ELF-1 (cell line): ENCODE measurements around the gene KANK3.
"Not testable (repeated sequence)": the region's sequence is repeated elsewhere in the genome, so short reads cannot be mapped to it uniquely, and the experiment has no call there.

Source experiments
- DNase-seq: peaks from one replicate; pipeline ENCODE4 v3.0.0-alpha.2; 2016; ENCODE audit warnings: low read depth, low spot score

The KANK3 gene

DNA sequence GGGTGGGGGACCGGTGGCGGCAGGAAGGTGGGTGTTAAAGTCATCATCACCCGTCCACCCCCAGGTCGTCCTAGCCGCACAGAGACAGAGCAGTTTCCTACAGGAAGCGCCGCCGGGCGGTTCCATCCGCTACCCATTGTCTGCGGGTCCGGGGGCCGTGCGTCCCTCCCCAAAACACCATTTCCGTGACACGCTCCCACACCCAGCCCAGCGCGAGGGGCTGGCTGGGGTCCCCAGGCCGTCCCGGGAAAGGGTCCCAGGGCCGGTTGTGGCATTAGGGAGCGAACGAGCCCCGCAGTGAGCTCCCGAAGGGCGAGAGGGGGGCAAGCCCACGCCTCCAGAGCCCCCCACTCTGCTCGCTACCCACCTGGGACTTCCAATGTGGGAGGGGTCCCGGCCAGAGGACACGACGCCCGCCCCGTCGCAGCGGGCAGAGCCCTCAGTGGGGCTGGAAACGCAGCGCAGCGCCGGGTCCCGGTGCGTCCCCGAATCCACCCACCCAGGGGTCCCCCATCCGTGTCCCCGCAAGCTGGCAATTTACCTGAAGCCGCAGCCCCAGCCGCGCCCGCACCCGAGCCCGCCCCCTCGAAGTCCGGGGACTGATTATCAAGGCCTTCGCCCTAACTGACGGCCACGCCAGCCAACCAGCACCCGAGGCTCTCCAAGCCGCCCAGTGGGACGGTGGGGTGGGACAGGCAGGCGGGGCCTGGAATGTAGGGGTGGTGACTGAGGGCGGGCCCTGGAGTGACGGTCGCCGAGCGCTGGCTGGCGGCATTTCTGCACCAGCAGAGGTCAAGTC, at the start of gene KANK3:
Gene KANK3, minus strand, starts transcription at position 579 of the 799 bp plus-strand sequence. CDS start 5,434 bp downstream, outside the sequence.
- DNase-seq = peak; percentile 96

GRCh38 chr19:8392017-8392591, 49.0 kb upstream of the KANK3 start:
- no peak for DNase-seq

- DNase-seq = no peak
Observed at GRCh38 chr19:8391198-8392016, 48.3 kb upstream of the KANK3 start.

- DNase-seq = peak; percentile 88
Observed at GRCh38 chr19:8390617-8390981, 47.5 kb upstream of the KANK3 start.

GRCh38 chr19:8389891-8390616, 47.0 kb upstream of the KANK3 start, which contains the start of gene RAB11B:
Gene RAB11B, plus strand, starts transcription at chr19:8390360. Its CDS starts 57 bp downstream, at chr19:8390417.
- peak; percentile 100 for DNase-seq

DNA sequence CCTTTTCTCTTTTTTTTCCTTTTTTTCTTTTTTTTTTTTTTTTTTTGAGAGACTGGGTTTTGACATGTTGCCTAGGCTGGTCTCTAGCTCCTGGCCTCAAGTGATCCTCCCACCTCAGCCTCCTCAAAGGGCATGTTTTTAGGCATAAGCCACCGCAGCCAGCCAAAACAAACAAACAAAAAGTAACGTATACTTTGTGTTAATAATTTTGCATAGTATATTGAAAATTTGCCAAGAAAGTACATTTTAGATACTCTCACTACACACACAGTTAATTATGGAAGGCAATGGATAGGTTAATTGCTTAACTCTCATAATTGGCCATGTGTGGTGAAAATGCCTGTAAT, 45.5 kb upstream of the KANK3 start:
- DNase-seq = no peak

DNA sequence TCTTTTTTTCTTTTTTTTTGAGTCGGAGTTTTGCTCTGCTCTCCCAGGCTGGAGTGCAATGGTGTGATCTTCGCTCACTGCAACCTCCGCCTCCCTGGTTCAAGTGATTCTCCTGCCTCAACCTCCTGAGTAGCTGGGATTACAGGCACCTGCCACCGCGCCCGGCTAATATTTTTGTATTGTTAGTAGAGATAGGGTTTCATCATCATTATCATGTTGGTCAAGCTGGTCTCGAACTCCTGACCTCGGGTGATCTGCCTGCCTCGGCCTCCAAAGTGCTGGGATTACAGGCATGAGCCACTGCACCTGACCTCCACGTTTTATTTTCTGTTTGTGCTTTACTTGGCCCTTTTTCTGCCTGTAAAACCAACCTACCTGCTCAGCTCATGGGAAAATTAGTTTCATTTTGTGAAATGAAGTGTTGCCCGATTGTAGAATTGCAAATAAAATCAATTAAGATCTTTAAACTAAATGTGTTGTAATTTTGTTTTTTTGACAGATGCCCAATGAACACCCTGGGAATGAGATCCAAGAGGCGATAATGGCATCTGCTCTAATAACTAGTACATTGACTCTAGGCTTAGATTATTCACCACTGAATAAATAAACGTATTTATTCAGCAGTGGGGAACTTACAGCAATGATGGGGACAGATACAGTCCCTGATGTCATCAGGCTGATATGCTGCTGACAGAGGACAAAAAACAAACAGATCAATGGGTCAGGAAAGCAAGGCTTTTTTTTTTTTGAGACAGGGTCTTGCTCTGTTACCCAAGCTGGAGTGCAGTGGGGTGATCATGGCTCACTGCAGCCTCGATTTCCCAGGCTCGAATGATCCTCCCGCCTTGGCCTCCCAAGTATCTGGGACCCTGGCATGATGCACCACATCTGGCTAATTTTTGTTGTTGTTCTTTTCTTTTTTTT, 44.9 kb upstream of the KANK3 start:
- no peak for DNase-seq

- no peak for DNase-seq
Observed at GRCh38 chr19:8386990-8387389, 43.9 kb upstream of the KANK3 start.

DNA sequence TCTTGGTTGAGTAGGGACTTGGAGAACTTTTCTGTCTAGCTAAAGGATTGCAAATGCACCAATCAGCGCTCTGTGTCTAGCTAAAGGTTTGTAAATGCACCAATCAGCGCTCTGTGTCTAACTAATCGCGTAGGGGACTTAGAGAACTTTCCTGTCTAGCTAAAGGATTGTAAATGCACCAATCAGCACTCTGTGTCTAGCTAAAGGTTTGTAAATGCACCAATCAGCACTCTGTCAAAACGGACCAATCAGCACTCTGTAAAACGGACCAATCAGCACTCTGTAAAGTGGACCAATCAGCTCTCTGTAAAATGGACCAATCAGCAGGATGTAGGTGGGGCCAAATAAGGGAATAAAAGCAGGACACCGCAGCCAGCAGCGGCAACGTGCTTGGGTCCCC, 43.4 kb upstream of the KANK3 start:
- not testable (repeated sequence) for DNase-seq

DNA sequence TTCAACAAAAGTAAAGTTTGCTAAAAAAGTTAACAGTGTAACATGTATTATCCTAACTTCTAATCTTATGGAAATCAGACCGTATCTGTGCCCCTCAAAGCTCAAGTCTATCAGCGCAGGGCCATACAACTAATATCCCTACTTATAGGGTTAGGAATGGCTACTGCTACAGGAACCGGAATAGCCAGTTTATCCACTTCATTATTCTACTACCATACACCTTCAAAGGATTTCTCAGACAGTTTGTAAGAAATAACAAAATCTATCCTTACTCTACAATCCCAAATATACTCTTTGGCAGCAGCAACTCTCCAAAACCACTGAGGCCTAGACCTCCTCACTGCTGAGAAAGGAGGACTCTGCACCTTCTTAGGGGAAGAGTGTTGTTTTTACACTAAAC, 42.5 kb upstream of the KANK3 start:
- DNase-seq = not testable (repeated sequence)

DNA sequence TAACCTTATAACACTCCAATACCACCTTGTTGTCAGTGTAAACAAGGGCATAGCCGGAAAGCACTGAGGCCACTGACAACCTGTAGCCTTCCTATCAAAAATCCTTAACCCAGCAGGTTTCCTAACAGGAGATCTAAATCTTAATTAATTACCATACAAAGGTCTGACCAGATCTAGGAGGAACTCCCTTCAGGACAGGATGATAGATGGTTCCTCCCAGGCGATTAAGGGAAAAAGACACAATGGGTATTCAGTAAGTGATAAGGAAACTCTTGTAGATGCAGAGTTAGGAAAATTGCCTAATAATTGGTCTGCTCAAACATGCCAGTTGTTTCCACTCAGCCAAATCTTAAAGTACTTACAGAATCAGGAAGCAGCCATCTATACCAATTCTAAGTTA, 42.0 kb upstream of the KANK3 start:
- not testable (repeated sequence) for DNase-seq

GRCh38 chr19:8384569-8384968, 41.5 kb upstream of the KANK3 start:
- not testable (repeated sequence) for DNase-seq

- DNase-seq = not testable (repeated sequence)
Observed at GRCh38 chr19:8379156-8379891, 36.3 kb upstream of the KANK3 start.

DNA sequence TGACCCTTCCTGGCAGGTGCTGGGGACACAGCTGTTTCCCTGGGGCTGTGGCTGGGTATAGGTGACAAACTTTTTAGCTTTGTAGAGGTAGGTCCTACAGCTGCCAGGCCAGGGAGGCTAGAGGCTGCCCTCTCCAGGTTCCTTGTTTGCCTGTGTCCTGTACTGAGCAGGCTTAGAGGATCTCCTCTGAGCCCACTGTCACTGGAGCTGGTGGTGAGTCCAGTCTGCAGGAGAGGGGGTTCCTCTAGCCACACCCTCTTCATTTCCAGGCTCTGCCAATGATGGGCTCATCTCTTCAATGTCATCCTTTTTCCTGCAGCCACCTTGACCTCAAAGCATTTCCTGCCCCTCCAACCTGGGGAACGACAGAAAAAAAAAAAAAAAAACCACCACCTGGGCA, 34.5 kb upstream of the KANK3 start:
- no peak for DNase-seq

DNA sequence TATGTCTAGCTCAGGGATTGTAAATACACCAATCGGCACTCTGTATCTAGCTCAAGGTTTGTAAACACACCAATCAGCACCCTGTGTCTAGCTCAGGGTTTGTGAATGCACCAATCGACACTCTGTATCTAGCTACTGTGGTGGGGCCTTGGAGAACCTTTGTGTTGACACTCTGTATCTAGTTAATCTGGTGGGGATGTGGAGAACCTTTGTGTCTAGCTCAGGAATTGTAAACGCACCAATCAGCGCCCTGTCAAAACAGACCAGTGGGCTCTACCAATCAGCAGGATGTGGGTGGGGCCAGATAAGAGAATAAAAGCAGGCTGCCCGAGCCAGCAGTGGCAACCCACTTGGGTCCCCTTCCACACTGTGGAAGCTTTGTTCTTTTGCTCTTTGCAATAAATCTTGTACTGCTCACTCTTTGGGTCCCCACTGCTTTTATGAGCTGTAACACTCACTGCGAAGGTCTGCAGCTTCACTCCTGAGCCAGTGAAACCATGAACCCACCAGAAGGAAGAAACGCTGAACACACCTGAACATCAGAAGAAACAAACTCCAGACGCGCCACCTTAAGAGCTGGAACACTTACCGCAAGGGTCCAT, 33.4 kb upstream of the KANK3 start:
- DNase-seq = not testable (repeated sequence)

- DNase-seq = not testable (repeated sequence)
Observed at GRCh38 chr19:8375766-8376165, 32.7 kb upstream of the KANK3 start.

GRCh38 chr19:8373867-8374813, 31.1 kb upstream of the KANK3 start:
- DNase-seq = peak; percentile 57
